ENCODE data around the gene SAA4.

SAA4 gene

GRCh38 chr11:18229501-18229900 lies 7.1 kb downstream of the SAA4 start:
- no peak overlapping the region for H3K4me3 ChIP-seq (ENCODE audit: low read depth, low read length)
- no peak for TF ChIP-seq CTCF (IDR thresholded peaks at IDR 0.05; ENCODE audit: insufficient read depth, low read depth, low read length, missing control alignments)
- peak; percentile 83 for DNase-seq (ENCODE audit: low read depth)

- H3K4me3 ChIP-seq (ENCODE audit: low read depth, low read length): no peak overlapping the region
- peak; percentile 25 for DNase-seq (ENCODE audit: low read depth)
- TF ChIP-seq CTCF (IDR thresholded peaks at IDR 0.05; ENCODE audit: insufficient read depth, low read depth, low read length, missing control alignments): no peak
Measured at GRCh38 chr11:18225913-18226312, 10.7 kb downstream of the SAA4 start.

GRCh38 chr11:18223591-18224387 lies 12.8 kb downstream of the SAA4 start:
- H3K4me3 ChIP-seq (ENCODE audit: low read depth, low read length): no peak overlapping the region
- DNase-seq (ENCODE audit: low read depth): no peak
- TF ChIP-seq CTCF (IDR thresholded peaks at IDR 0.05; ENCODE audit: insufficient read depth, low read depth, low read length, missing control alignments): no peak

GRCh38 chr11:18222814-18223421 lies 13.7 kb downstream of the SAA4 start:
- no peak for TF ChIP-seq CTCF (IDR thresholded peaks at IDR 0.05; ENCODE audit: insufficient read depth, low read depth, low read length, missing control alignments)
- H3K4me3 ChIP-seq (ENCODE audit: low read depth, low read length): no peak overlapping the region

GRCh38 chr11:18221274-18221876 lies 15.2 kb downstream of the SAA4 start:
- no peak for TF ChIP-seq CTCF (IDR thresholded peaks at IDR 0.05; ENCODE audit: insufficient read depth, low read depth, low read length, missing control alignments)
- DNase-seq (ENCODE audit: low read depth): no peak
- H3K4me3 ChIP-seq (ENCODE audit: low read depth, low read length): no peak overlapping the region

More at GRCh38 chr11:18222814-18223421, 13.7 kb downstream of the SAA4 start:
- DNase-seq (ENCODE audit: low read depth): no peak

- DNase-seq (ENCODE audit: low read depth): no peak
- H3K4me3 ChIP-seq (ENCODE audit: low read depth, low read length): no peak overlapping the region
- no peak for TF ChIP-seq CTCF (IDR thresholded peaks at IDR 0.05; ENCODE audit: insufficient read depth, low read depth, low read length, missing control alignments)
Measured at GRCh38 chr11:18209058-18209457, 27.5 kb downstream of the SAA4 start.

Measured in GM12865 (cell line).